PFSK-1 (cell line): ENCODE measurements around the gene ISM2.

ENCODE experiments used
- FOXP2 ChIP-seq: optimal IDR thresholded peaks from 2 replicates; pipeline ENCODE3; 2011; ENCODE audit warnings: borderline replicate concordance, control low read depth, inconsistent platforms; ENCODE audit not compliant: insufficient read depth; ENCODE audit errors: extremely low read length, extremely low read depth
- POLR2AphosphoS5 ChIP-seq: IDR thresholded peaks from 2 replicates; pipeline ENCODE4 v1.6.1; 2012; ENCODE audit warnings: low read depth, mild to moderate bottlenecking, control low read depth, low read length, moderate library complexity
- SIN3A ChIP-seq: IDR thresholded peaks from 2 replicates; pipeline ENCODE4 v1.6.1; 2012; ENCODE audit warnings: mild to moderate bottlenecking, low read length, moderate library complexity, borderline replicate concordance; ENCODE audit not compliant: insufficient read depth
- TAF1 ChIP-seq: IDR thresholded peaks from 2 replicates; pipeline ENCODE4 v1.6.1; 2012; ENCODE audit warnings: low read length, control low read depth, borderline replicate concordance; ENCODE audit not compliant: insufficient read depth
- TF ChIP-seq, protein P1 (sequence below), 2 experiments: IDR thresholded peaks; 2 replicates each; pipeline versions ENCODE4 v1.6.1 to v1.8.0; 2011 to 2012; ENCODE audit warnings: low read depth in 2 of 2, low read length in 2 of 2, control low read depth in 1 of 2, inconsistent platforms in 1 of 2, mild to moderate bottlenecking in 1 of 2, moderate library complexity in 1 of 2; ENCODE audit not compliant: insufficient read depth in 1 of 2

The ISM2 gene

DNA sequence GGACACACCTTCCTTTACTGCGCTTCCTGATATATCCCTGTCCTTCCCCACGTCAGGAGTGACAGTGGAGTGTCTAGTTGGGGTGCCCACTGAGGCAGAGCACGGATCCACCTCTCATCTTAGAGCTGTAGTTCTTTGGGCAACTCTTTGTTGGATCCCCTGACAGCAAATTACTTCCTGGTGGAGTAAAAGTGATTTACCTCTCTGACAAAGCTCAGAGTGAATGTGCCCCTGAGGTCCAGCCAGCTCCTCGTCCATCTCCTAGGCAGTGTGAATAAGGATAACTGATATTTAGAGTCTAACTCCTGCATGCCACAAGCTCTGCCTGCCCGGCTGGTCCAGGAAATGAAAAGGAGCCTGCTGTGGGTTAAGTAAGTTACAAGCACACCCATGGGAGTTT is 24.7 kb downstream of the ISM2 start:
- TF ChIP-seq FOXP2 (no peak), POLR2AphosphoS5 (no peak), TAF1 (no peak), SIN3A (no peak)
- TF ChIP-seq, protein P1, sequence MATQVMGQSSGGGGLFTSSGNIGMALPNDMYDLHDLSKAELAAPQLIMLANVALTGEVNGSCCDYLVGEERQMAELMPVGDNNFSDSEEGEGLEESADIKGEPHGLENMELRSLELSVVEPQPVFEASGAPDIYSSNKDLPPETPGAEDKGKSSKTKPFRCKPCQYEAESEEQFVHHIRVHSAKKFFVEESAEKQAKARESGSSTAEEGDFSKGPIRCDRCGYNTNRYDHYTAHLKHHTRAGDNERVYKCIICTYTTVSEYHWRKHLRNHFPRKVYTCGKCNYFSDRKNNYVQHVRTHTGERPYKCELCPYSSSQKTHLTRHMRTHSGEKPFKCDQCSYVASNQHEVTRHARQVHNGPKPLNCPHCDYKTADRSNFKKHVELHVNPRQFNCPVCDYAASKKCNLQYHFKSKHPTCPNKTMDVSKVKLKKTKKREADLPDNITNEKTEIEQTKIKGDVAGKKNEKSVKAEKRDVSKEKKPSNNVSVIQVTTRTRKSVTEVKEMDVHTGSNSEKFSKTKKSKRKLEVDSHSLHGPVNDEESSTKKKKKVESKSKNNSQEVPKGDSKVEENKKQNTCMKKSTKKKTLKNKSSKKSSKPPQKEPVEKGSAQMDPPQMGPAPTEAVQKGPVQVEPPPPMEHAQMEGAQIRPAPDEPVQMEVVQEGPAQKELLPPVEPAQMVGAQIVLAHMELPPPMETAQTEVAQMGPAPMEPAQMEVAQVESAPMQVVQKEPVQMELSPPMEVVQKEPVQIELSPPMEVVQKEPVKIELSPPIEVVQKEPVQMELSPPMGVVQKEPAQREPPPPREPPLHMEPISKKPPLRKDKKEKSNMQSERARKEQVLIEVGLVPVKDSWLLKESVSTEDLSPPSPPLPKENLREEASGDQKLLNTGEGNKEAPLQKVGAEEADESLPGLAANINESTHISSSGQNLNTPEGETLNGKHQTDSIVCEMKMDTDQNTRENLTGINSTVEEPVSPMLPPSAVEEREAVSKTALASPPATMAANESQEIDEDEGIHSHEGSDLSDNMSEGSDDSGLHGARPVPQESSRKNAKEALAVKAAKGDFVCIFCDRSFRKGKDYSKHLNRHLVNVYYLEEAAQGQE (IDR thresholded peaks at IDR 0.05; ENCODE audit: insufficient read depth in 1 of 2, low read depth in 2 of 2, low read length in 2 of 2) = no peak

DNA sequence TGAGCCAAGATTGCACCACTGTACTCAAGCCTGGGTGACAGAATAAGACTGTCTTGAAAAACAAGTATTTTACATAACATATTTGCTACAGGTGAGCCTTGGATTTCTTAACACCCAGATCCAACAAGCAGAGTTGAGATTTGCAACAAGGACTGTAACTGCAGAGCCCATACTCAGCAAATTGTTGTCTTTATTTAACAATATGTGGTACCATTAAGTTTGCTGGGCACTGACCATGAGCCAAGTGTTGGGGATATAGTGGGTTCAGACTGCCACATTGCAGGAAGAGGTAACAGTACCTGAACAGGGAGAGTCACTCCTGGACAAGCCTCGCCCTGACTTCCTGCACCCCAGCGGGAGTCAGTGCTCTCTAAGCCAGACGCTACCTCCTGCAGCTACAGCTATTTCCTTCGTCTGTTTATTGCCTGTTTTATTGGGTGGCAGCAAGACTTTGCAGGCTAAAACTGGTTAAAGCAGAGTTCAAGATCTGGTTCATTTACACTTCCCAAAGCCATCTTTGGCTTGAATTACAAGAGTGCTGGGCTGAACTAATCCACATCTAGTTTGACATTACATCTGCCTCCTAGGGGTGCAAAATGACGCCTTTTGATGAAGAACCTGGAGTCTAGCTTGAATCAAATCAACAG is 28.3 kb downstream of the ISM2 start:
- no peak for TF ChIP-seq TAF1
- TF ChIP-seq SIN3A = no peak
- TF ChIP-seq FOXP2 = no peak
- TF ChIP-seq, protein P1 (IDR thresholded peaks at IDR 0.05; ENCODE audit: insufficient read depth in 1 of 2, low read depth in 2 of 2, low read length in 2 of 2) = no peak
- no peak; the same call in 1 of the 2 replicates for TF ChIP-seq POLR2AphosphoS5

DNA sequence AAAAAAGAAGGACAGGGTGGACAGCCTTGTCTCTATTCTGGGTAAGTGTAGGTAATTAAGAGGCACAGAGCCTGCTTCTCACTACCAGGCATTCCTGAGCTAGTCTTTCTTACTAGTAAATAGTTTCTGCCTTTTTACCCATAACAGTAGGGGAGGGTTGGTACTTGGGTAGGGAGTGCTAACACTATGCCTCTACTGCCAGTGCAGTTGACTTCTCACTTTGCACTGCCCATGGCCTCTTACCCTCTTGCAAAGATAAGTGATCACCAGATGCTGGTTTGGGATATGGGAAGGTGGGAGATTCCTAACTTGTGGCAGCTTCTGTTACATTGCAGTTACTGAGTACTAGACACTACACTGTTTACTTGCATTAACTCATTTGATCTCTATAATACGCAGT is 29.1 kb downstream of the ISM2 start:
- TF ChIP-seq SIN3A (no peak), POLR2AphosphoS5 (0 out of 2 replicates have a peak, but pooled peaks have one; percentile 4), TAF1 (no peak)

DNA sequence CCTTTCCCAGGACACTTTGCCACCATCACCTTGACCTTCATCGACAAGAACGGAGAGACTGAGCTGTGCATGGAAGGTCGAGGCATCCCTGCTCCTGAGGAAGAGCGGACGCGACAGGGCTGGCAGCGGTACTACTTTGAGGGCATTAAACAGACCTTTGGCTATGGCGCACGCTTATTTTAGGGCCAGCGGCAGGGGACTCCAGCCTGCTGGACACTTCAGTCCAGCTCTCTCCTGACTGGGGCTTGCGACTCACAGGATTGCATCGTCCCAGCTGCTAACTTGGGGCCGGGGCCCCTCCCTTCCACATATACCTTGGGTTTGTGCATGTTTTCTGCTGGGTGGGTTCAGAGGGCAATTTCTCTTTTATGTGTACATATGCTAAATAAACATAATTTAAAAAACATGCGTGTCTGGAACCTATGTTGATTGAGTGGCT is 29.5 kb downstream of the ISM2 start:
- TF ChIP-seq TAF1 (no peak), FOXP2 (no peak), SIN3A (no peak), POLR2AphosphoS5 (no peak)
- TF ChIP-seq, protein P1 (IDR thresholded peaks at IDR 0.05; ENCODE audit: insufficient read depth in 1 of 2, low read depth in 2 of 2, low read length in 2 of 2) = no peak

DNA sequence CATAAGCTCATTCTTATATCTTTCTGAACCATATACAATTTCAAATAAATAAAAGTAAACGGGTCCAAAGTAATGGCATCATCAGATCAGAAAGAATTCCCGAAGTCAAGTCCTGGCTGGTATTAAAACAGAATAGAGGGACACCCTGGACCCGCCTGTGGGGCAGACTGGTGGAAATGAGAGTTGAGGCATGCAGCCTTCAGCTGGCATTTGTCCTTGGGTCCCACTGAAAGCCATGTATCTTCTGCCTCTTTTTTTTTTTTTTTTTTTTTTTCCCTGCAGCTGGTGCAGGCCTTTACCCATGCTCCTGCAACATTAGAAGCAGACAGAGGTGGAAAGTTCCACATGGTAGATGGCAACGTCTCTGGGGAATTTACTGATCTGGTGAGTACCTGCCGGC is 30.8 kb downstream of the ISM2 start:
- TF ChIP-seq, protein P1 (IDR thresholded peaks at IDR 0.05; ENCODE audit: insufficient read depth in 1 of 2, low read depth in 2 of 2, low read length in 2 of 2) = no peak
- TF ChIP-seq FOXP2 (no peak), SIN3A (no peak), POLR2AphosphoS5 (no peak), TAF1 (no peak)
